Heart left ventricle (tissue), 16 donors: ENCODE measurements around the gene CD244. TPM values are rescaled to one million over a fixed set of nuclear protein-coding genes. Genes with fewer than 3 reads are reported as not detected.
"Not testable (repeated sequence)": the region's sequence is repeated elsewhere in the genome, so short reads cannot be mapped to it uniquely, and the experiment has no call there.

Experiments
- ATAC-seq, 4 donors: fragments of 200-7000 bp; cut with Tn5 transposase; one replicate each; pipeline ENCODE4 v1.9.1; 2020 to 2022; ENCODE audit warnings: moderate library complexity in 4 of 4, mild to moderate bottlenecking in 3 of 4, moderate number of reproducible peaks in 1 of 4
- DNase-seq, 5 donors: peaks; one replicate each; pipeline ENCODE4 v3.0.0-alpha.2; 2020
- H3K27ac ChIP-seq, 12 donors: fragments of 200-600 bp; sonication (generic) in 4 of 12; one replicate each; pipeline versions ENCODE4 v1.5.0 to v1.8.0; 2016 to 2022; ENCODE audit warnings: mild to moderate bottlenecking in 2 of 12
- H3K27me3 ChIP-seq, 9 donors: fragments of 200-600 bp; sonication (generic) in 2 of 9; one replicate each; pipeline versions ENCODE4 v1.5.1 to v1.8.0; 2016 to 2022; ENCODE audit warnings: mild to moderate bottlenecking in 3 of 9
- H3K36me3 ChIP-seq, 9 donors: fragments of 200-600 bp; sonication (generic) in 2 of 9; one replicate each; pipeline versions ENCODE4 v1.5.0 to v1.8.0; 2018 to 2022; ENCODE audit warnings: mild to moderate bottlenecking in 2 of 9
- H3K4me1 ChIP-seq, 12 donors: fragments of 200-600 bp; sonication (generic) in 4 of 12; one replicate each; pipeline versions ENCODE4 v1.5.0 to v1.8.0; 2016 to 2022; ENCODE audit warnings: mild to moderate bottlenecking in 3 of 12
- H3K4me3 ChIP-seq, 12 donors: fragments of 200-600 bp; sonication (generic) in 4 of 12; one replicate each; pipeline versions ENCODE4 v1.5.0 to v1.8.0; 2017 to 2022; ENCODE audit warnings: mild to moderate bottlenecking in 9 of 12, moderate library complexity in 4 of 12
- H3K9me3 ChIP-seq, 12 donors: fragments of 200-600 bp; sonication (generic) in 4 of 12; one replicate each; pipeline versions ENCODE4 v1.5.0 to v1.8.0; 2016 to 2022; ENCODE audit warnings: mild to moderate bottlenecking in 1 of 12
- POLR2A ChIP-seq, 2 donors: fragments of 450-650 bp; IDR thresholded peaks; one replicate each; pipeline ENCODE4 v1.6.1; 2017; ENCODE audit warnings: antibody characterized with exemption in 2 of 2, mild to moderate bottlenecking in 2 of 2, moderate library complexity in 2 of 2
- WGBS, 4 donors: extraction: QIAGEN DNeasy Blood & Tissue Kit in 2 of 4; methylation state at CpG; one replicate each; pipeline versions ENCODE4 v1.1.5 to v1.1.7; 2013 to 2018; 5-methylcytosine and 5-hydroxymethylcytosine counted together
- intact Hi-C, 10 donors: fragments of 100-400 bp; cut with DNase I; formaldehyde crosslinking; loops; one replicate each; pipeline versions ENCODE4 v1.11.1 to v1.14.2; 2022
- polyA plus RNA-seq, 2 donors: library from polyadenylated mRNA; stranded (reverse); fragments of 200-250 nt; gene quantifications; one replicate each; pipeline ENCODE4 v1.2.3, GENCODE V29; 2013
- total RNA-seq, 9 donors: library from RNA; depleted of rRNA in 2 of 9; stranded (reverse); fragments of >200 nt in 2 of 9; fragmentation: NEBNext Ultra II Directional in 3 of 9; extraction: Animal tissue kit (Norgen Biotek cat#: 25700) in 3 of 9; gene quantifications; one replicate each; pipeline versions ENCODE4 v1.1.0 to v1.2.4, GENCODE V29; 2016 to 2023
- TF ChIP-seq, protein P1 (sequence below), 12 donors: fragments of 200-600 bp; sonication (generic) in 4 of 12; IDR thresholded peaks; one replicate each; pipeline versions ENCODE4 v1.5.0 to v1.8.0; 2018 to 2022; ENCODE audit warnings: antibody characterized with exemption in 12 of 12, mild to moderate bottlenecking in 5 of 12
- donor health status: ischemic (EF 13 %, LVEDD 7.1; RV severe dilation, severe dysfunction).
- donor health status: healthy with polysubstance abuse.
- donor health status: DM: no; HTN: yes; CAD: no.
- donor health status: DM: no; HTN: no; CAD: no.
- donor health status: ischemic (EF 25% LVEDD 6.9; RV normal size, moderate dysfunction).
- donor health status: ischemic (EF 25% LVEDD 5.7; RV mildly dilated, moderate dysfunction).
- donor health status: healthy.
- donor health status: DM: yes; HTN: yes; CAD: no.
- donor health status: ischemic (EF 35%, LVEDD 5.7; RV mildly dilated, moderate dysfunction).
- donor health status: nonischemic (EF 11% LVEDD 7.7; RV severe dilation, severe dysfunction).
- donor health status: DM: yes; HTN: yes; CAD: no.
- donor health status: PGD.
- donor health status: ischemic (EF 29% LVEDD 5.4; RV normal size, mild dysfunction).
- donor health status: nonischemic (EF 23%, LVEDD 6.1; RV moderate dilation, normal function).

CD244 gene
- total and polyA plus RNA-seq, 11 donors, result 0.08 to 2.2 (median 0.29) TPM; not detected in 5

DNA sequence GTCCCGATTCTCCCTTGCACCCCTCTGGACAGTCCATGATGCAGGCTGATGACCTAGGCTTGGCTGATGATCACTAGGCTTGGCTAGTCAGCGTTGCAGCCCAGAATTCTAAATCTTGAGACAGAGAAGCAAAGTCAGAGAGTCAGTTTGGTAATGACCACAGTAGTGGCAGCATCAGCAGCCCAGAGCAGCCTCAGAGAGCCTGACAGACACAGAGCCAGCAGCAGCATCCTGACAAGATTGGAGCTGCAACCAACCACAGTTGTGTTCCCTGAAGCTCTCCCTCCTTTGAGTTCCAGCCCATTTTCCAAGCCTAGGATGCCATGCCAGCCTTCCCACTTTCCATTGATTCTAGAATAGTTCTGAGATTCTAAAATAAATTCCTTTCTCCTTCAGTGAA is 39.1 kb upstream of the CD244 start:
- intact Hi-C loops, result no loop called here
- 85 to 95% (median 89%) methylated on average over 2 of the region's 2 CpGs for WGBS, 4 donors
- Histone ChIP-seq H3K4me1 (peaks cover 0 to 13% (median 0%) of the 10 kb centered on the region in 12 donors), H3K27ac (no peak overlapping the region), H3K27me3 (no peaks in the 10 kb centered on the region), H3K36me3 (no peaks in the 10 kb centered on the region), H3K9me3 (peaks cover 0 to 3% (median 0%) of the 10 kb centered on the region in 12 donors), H3K4me3 (no peak overlapping the region)
- no peak for DNase-seq
- ATAC-seq, result no peak
- TF ChIP-seq, protein P1, sequence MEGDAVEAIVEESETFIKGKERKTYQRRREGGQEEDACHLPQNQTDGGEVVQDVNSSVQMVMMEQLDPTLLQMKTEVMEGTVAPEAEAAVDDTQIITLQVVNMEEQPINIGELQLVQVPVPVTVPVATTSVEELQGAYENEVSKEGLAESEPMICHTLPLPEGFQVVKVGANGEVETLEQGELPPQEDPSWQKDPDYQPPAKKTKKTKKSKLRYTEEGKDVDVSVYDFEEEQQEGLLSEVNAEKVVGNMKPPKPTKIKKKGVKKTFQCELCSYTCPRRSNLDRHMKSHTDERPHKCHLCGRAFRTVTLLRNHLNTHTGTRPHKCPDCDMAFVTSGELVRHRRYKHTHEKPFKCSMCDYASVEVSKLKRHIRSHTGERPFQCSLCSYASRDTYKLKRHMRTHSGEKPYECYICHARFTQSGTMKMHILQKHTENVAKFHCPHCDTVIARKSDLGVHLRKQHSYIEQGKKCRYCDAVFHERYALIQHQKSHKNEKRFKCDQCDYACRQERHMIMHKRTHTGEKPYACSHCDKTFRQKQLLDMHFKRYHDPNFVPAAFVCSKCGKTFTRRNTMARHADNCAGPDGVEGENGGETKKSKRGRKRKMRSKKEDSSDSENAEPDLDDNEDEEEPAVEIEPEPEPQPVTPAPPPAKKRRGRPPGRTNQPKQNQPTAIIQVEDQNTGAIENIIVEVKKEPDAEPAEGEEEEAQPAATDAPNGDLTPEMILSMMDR (IDR thresholded peaks at IDR 0.05), result no peak
- TF ChIP-seq POLR2A (IDR thresholded peaks at IDR 0.05), result no peak

DNA sequence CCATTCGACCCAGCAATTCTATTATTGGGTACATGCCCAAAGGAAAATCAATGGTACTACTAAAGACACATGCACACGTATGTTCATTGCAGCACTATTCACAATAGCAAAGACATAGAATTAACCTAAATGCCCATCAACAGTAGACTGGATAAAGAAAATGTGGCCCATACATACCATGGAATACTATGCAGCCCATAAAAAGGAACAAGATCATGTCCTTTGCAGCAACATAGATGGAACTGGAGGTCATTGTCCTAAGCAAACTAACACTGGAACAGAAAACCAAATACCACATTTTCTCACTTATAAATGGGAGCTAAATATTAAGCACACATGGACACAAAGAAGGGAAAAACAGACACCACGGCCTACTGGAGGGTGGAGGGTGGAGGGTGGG is 38.0 kb upstream of the CD244 start:
- WGBS, 4 donors, result 72 to 88% (median 78%) methylated on average over 3 of the region's 3 CpGs
- H3K27me3 ChIP-seq, DNase-seq, ATAC-seq, H3K27ac ChIP-seq, H3K36me3 ChIP-seq, H3K9me3 ChIP-seq, H3K4me1 ChIP-seq, intact Hi-C loops, H3K4me3 ChIP-seq: not testable (repeated sequence)

DNA sequence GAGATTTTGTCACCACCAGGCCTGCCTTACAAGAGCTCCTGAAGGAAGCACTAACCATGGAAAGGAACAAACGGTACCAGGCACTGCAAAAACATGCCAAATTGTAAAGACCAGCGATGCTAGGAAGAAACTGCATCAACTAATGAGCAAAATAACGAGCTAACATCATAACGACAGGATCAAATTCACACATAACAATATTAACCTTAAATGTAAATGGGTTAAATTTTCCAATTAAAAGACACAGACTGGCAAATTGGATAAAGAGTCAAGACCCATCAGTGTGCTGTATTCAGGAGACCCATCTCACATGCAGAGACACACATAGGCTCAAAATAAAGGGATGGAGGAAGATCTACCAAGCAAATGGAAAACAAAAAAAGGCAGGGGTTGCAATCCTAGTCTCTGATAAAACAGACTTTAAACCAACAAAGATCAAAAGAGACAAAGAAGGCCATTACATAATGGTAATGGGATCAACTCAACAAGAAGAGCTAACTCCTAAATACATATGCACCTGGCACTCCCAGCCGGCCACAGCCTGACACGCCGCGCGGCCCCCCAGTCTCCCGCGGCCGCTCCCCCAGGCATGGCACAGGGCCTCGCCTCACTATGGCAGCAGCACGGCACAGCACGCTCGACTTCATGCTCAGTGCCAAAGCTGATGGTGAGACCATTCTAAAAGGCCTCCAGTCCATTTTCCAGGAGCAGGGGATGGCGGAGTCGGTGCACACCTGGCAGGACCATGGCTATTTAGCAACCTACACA is 31.9 kb upstream of the CD244 start:
- H3K36me3 ChIP-seq, intact Hi-C loops: not testable (repeated sequence)
- 91 to 95% (median 94%) methylated on average over 18 of the region's 18 CpGs for WGBS, 4 donors

DNA sequence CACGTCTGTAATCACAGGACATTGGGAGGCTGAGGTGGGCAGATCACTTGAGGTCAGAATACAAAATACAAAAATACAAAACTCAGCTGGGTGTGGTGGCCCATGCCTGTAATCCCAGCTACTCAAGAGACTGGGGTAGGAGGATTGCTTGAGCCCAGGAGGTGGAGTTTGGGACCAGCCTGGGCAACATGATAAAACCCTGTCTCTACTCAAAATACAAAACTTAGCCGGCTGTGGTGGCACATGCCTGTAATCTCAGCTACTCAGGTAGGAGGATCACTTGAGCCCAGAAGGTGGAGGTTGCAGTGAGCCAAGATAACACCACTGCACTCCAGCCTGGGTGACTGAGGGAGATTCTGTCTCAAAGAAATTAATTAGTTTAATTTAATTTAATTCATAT is 28.8 kb upstream of the CD244 start:
- H3K9me3 ChIP-seq, result peaks cover 0 to 9% (median 0%) of the 10 kb centered on the region in 12 donors
- H3K4me3 ChIP-seq, result no peak overlapping the region
- H3K36me3 ChIP-seq, result no peaks in the 10 kb centered on the region
- ATAC-seq (no peak), DNase-seq (no peak)
- no peaks in the 10 kb centered on the region for H3K4me1 ChIP-seq
- no peak for TF ChIP-seq POLR2A (IDR thresholded peaks at IDR 0.05)
- TF ChIP-seq, protein P1 (IDR thresholded peaks at IDR 0.05), result no peak
- intact Hi-C loops, result no loop called here
- H3K27me3 ChIP-seq, result peaks cover 0 to 3% (median 0%) of the 10 kb centered on the region in 9 donors
- no peak overlapping the region for H3K27ac ChIP-seq
- 33 to 47% (median 35%) methylated on average over 2 of the region's 2 CpGs for WGBS, 4 donors

More for the DNA sequence above, 31.9 kb upstream of the CD244 start:
- H3K27ac ChIP-seq, H3K9me3 ChIP-seq, DNase-seq, ATAC-seq, H3K4me1 ChIP-seq, H3K4me3 ChIP-seq, H3K27me3 ChIP-seq: not testable (repeated sequence)

DNA sequence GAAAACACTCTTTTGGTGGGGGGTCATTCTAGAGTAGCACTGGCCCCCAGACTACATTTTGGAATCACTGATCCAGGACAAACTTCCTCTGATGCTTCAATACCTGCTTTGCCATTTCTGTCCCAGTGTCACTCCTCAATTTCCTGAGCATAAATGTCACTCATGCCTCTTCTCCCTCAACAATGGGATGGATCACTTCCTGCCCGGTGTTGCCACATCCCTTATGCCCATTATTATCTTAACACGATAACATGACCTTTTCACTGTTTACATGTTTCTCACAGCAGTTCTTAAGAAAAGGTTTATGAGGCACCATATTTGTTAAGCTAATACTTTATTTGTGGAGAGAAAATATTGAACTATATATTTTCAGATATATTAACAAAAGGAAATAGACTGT is 26.2 kb upstream of the CD244 start:
- intact Hi-C loops, result no loop called here
- WGBS, 4 donors, result 28 to 46% (median 37%) methylated on average over 2 of the region's 2 CpGs
- Histone ChIP-seq H3K36me3 (no peaks in the 10 kb centered on the region), H3K4me1 (no peaks in the 10 kb centered on the region), H3K27me3 (peaks cover 0 to 3% (median 0%) of the 10 kb centered on the region in 9 donors), H3K27ac (no peak overlapping the region), H3K4me3 (no peak overlapping the region), H3K9me3 (peaks cover 0 to 4% (median 0%) of the 10 kb centered on the region in 12 donors)
- ATAC-seq, result no peak
- TF ChIP-seq, protein P1 (IDR thresholded peaks at IDR 0.05), result no peak
- TF ChIP-seq POLR2A (IDR thresholded peaks at IDR 0.05), result no peak
- DNase-seq, result no peak
